ENCODE measurements around the gene FN3KRP.
"Not testable (repeated sequence)": the region's sequence is repeated elsewhere in the genome, so short reads cannot be mapped to it uniquely, and the experiment has no call there.

FN3KRP gene

DNA sequence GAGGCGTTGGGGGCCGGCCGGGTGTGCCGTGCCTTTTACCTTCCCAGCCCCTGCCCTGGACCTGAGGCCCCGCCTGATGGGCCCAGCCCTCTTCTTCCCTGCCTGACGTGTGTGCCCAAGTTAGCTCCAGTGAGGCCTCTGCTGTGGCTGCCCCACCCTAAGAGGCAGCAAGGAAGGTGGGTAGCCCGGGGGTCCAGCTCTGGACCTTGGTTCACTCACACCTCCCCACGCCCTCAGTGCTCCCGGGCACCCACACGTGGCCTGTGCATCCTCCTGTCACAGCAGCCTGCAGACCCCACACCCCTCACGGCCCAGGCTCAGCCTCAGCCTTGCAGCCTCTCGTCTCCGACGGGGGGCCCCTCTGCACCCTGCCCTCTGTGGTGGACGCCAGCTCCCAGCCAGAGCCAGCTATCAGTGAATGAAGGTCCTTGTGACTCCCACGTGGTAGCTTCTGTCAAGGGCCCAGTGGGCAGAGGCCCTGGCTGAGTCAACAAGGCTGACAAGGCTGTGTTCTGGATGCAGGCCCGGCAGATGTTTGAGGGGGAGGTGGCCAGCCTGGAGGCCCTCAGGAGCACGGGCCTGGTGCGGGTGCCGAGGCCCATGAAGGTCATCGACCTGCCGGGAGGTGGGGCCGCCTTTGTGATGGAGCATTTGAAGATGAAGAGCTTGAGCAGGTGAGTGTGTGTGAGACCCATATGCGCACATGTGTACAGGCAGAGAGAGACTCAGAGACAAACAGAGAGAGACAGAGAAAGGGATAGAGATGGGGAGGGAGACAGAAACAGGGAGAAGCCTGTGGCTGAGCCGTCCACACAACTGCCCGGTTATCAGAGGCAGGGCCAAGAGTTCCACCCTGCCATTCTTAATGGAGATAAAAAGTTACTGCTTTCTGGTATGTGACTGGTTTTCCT is 21.7 kb downstream of the FN3KRP start:
- in situ Hi-C loops (cut with MboI; ENCODE audit: low sequenced_read_pairs), result no loop called here

DNA sequence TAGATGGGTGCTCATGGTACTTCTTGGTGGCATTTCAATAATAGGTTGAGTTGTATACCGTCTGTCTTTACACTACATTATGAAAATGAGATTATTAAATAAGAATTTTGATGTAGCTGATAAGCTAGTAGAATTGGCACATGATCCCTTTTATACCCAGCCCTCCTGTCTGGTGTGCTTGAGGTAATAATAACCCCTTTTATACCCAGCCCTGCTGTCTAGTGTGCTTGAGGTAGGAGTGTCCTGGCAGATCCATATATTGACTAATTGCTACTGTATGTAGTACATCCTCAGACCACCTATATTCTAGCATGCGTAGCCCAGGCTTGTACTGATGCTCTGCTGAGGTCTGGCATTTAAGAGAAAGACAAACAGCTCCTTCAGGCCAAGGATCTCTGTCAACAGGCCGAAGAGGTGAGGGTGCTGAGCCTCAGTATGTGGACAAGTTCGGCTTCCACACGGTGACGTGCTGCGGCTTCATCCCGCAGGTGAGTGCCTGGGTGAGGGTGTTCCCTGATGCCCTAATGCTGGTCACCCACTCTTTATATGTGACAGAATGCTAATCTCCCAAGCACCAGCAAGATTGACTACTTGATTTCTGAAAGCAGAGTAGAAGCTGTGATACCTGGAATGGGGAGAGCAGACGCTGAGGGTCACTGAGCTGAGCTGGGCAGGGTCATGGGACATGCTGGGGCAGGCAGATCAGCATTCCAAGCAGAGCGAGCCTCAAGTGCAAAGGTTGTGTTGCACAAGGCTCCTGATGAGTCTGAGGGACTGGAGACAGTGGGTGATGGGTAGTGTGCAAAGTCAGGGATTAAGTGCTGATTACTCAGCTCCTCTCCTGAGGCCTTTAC is 24.6 kb downstream of the FN3KRP start:
- in situ Hi-C loops (cut with MboI; ENCODE audit: low sequenced_read_pairs), result no loop called here

DNA sequence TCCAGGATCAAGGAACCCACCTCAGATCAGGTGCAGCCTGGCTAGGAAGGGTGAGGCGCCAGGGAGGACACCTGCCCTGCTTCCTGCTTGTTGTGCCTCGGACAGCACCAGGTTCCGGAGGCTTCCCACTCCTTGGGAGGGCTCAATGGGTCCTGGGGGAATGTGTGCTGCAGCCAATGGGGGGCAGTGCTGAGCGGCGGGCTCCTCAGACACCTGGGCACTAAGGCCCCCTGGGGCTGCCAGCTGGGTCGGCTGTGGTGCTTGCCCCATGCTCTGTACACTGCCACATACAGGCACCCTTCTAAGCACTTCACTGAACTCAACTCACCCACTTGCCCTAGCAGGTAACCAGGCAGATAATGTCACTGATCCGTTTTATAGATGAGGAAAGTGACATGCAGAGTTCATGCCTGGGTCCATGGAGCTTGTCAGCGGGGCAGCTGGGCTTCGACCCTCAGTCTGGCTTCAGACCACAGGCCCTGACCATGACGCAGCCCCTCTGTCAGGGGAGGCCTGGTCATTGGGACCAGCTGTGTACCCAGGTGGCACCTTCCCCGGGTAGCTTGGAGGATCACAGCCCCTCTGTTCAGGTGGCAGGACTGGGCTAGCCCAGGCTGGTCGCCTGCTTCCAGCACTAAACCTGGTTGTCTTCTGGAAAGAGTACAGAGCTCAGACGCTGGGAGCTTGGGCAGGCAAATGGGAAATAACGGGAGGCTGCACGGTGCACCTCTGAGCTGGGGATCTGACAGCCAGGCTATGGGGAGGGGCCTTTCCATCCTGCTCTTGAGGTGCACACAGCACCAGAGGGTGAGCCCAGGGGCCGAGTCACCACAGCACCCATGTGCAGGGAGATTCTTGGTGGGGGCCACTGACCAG is 27.1 kb downstream of the FN3KRP start:
- in situ Hi-C loops (cut with MboI; ENCODE audit: low sequenced_read_pairs), result no loop called here

DNA sequence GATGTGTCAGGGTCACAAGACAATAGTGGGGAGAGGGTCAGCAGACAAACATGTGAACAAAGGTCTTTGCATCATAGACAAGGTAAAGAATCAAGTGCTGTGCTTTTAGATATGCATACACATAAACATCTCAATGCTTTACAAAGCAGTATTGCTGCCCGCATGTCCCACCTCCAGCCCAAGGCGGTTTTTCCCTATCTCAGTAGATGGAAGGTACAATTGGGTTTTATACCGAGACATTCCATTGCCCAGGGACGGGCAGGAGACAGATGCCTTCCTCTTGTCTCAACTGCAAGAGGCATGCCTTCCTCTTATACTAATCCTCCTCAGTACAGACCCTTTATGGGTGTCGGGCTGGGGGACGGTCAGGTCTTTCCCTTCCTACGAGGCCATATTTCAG is 28.2 kb downstream of the FN3KRP start:
- in situ Hi-C loops (cut with MboI; ENCODE audit: low sequenced_read_pairs), result not testable (repeated sequence)

DNA sequence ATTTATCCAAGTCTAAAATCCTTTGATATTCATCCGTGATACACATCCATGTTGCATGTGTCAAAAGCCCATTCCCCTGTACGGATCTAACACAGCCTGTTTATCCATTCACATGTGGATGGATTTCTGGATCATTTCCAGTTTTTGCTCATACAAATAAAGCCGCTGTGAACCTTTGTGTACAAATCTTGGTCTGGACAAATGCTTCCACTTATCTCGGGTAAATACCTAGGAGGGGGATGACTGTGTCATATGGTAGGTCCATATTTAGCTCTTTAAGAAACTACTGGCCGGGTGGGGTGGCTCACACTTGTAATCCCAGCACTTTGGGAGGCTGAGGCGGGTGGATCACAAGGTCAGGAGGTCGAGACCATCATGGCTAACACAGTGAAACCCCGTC is 29.0 kb downstream of the FN3KRP start:
- in situ Hi-C loops (cut with MboI; ENCODE audit: low sequenced_read_pairs), result no loop called here

DNA sequence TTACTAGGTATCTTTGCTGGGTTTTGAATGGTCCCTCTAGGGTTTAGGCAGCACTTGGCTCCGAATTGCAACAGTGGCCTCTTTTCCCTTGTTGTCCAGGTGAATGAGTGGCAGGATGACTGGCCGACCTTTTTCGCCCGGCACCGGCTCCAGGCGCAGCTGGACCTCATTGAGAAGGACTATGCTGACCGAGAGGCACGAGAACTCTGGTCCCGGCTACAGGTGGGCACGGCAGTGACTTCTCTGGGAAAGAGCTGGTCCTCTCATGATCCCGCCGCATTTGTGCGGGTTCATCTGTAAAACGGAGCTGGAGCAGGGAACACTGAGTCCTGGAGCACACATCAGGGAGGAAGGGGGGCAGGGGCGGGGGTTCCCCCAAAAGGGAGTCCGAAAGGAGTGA is 32.2 kb downstream of the FN3KRP start:
- in situ Hi-C loops (cut with MboI; ENCODE audit: low sequenced_read_pairs), result no loop called here

DNA sequence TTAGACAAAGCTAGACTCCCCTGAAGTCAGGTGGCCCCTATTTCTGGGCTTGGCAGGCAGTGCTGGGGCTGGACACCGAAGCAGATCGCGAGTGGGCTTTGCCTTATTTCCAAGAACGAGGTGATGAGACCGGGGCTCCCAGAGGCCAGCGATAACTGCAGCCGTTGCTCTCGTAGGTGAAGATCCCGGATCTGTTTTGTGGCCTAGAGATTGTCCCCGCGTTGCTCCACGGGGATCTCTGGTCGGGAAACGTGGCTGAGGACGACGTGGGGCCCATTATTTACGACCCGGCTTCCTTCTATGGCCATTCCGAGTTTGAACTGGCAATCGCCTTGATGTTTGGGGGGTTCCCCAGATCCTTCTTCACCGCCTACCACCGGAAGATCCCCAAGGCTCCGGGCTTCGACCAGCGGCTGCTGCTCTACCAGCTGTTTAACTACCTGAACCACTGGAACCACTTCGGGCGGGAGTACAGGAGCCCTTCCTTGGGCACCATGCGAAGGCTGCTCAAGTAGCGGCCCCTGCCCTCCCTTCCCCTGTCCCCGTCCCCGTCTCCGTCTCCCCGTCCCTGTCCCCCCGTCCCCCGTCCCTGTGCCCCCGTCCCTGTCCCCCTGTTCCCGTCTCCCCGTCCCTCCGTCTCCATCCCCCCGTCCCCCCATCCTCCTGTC is 33.9 kb downstream of the FN3KRP start:
- in situ Hi-C loops (cut with MboI; ENCODE audit: low sequenced_read_pairs), result no loop called here

DNA sequence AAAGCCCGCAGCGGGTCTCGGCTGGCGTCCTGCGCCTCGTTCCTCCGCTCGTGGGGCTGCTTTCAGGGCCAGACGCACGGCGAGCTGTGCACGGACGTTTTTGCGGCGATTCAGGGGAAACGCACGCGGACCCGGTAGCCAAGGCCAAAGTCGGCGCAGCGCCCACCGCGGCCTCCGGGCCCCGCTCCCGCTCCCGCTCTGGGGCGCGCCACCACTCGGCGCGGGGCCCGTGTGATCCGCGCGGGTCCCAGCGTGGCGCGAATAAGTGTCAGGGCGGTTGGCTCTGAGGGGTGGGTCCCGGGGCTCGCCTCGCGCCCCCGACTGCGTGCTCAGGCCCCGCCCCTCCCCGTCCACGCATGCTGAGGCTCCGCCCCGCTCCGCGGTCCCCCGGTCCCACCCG is 34.7 kb downstream of the FN3KRP start:
- in situ Hi-C loops (cut with MboI; ENCODE audit: low sequenced_read_pairs), result no loop called here

DNA sequence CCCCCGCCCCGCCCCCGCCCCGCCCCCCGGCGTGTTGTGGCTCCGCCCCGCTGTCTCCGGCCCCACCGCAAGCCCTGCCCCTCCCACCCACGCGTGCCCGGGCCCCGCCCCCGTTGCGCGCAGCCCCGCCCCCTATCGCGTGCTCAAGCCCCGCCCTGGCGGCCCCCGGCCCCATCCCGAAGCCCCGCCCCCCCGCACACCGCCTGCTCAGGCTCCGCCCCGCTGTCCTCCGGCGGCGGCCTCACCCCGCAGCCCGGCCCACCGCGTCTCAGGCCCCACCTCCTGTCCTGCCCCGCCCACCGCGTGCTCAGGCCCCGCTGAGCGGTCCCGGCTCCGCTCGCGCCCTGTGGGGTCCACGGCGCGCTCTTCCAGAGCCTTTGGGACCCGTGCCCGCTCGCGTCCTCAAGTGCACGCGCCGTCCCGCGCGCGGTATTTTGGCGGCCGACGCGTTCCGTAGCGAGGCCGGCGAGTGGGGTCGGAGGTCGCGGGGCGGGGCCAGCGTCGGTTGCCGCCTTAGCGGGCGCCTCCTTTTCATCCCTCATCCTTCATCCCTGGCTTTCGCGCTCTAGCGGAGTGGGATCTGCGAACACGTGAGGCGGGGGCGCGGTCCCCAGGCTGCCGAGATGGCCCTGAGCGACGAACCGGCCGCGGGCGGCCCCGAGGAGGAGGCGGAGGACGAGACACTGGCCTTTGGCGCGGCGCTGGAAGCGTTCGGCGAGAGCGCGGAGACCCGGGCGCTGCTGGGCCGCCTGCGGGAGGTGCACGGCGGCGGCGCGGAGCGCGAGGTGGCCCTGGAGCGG is 35.3 kb downstream of the FN3KRP start, which contains the start of gene TBCD:
Gene TBCD (plus strand): TSS at position 495 of the 800 bp plus-strand sequence. CDS start 129 bp downstream, at position 624.
- in situ Hi-C loops (cut with MboI; ENCODE audit: low sequenced_read_pairs), result no loop called here

DNA sequence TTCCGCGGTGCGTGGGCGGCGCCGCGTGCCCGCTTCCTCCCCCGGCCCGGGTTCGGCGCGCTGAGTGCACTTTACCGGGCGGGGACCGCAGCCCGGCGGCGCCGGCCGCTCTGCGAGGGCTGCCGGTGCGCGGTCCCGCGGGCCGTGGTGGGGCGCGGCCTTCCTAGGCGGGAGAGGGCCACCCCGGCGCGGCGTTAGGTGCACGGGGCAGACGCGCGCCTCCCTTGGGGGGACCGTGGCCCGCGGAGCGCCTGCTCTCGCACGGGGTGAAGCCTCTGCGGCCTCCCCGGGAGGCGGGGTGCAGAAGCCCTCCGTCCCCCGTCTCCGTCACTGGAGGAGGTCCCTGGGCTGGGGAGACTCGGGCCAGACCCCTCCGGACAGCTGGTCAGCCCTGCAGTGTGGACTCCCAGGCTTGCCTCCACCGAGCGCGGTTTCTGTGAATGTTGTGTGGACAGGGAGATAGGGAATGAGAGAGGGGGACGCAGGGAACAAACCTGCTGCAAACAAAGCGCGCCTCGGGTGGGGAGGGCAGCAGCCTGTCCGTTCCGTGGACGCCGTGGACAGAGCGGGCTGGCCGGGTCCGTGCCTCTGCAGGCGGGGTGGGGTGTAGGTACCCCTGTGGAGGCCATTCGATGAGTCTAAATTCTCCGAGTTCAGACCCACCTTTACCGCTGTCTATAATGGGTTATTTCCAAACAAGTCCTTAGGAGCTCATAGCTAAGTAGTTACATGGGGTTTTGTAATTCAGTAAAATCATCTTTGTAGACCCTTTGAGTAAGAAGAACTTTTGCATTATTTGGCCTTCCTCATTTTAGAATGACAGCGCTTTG is 36.1 kb downstream of the FN3KRP start:
- in situ Hi-C loops (cut with MboI; ENCODE audit: low sequenced_read_pairs), result no loop called here

DNA sequence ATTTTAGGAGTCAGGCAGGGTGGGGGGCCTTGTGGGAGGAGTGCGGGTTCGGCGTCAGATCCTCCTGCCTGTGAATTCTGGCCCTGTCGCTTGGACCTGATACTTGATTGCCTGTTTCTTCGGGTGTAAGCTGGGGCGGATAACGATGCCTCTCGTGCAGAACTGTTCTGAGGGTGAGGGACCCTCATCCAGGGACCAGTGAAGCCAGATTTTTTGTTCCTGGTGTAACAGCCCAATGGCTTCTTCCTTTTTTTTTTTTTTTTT is 36.6 kb downstream of the FN3KRP start:
- in situ Hi-C loops (cut with MboI; ENCODE audit: low sequenced_read_pairs), result no loop called here

DNA sequence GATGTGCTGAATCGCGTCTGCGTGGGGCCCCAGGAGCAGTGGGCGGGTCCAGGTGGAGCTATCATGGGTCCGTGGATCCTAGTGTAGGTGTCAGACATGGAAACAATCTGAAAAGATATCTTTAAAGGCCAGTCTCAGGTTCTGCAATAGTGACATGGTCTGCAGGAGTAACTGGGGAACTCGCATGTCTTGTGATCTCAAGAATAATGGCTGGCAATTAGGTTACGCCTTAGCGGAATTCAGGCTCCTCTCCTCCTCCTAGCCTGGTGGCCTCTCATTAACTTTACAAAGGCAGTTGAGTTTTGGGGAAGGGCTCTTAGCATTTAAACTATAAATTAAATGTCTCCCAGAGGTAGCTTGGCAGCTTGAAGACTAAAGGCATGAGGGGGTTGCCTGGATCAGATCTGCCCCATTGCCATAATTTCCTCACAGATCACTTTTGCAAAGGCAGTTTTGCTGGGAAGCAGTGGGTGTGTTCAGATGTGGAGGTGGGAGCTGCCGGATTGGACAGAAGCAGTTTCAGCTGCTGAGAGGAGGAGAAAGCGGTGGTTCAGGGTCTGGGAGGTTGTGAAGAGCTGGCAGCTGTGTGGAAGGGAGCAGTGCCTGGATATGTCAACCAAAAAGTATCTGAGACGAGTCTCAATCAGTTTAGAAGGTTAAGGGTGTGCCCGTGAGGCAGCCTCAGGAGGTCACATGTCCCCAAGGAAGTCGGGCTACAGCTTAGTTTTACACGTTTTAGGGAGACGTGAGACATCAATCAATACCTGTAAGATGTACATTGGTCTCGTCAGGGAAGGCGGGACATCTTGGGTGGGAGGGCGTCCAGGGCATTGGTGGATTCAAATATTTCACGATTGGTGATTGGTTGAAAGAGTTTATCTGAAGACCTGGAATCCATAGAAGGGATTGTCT is 38.0 kb downstream of the FN3KRP start:
- in situ Hi-C loops (cut with MboI; ENCODE audit: low sequenced_read_pairs), result no loop called here

DNA sequence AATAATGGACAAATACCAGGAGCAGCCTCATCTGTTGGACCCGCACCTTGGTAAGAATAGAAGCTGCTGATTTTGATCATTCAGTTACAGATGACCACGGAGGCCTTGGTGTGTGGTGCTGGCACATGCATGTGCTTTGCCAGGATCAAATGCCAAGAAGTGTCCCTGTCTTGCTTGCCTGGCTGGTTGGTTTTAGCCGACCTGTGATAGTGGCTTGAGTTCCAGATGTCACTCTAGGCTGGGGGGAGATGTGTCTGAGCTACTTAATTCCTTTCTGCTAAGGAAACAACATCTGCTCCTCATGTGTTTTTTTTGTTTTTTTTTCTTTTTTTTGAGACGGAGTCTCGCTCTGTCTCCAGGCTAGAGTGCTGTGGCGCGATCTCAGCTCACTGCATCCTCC is 39.7 kb downstream of the FN3KRP start:
- in situ Hi-C loops (cut with MboI; ENCODE audit: low sequenced_read_pairs), result no loop called here

DNA sequence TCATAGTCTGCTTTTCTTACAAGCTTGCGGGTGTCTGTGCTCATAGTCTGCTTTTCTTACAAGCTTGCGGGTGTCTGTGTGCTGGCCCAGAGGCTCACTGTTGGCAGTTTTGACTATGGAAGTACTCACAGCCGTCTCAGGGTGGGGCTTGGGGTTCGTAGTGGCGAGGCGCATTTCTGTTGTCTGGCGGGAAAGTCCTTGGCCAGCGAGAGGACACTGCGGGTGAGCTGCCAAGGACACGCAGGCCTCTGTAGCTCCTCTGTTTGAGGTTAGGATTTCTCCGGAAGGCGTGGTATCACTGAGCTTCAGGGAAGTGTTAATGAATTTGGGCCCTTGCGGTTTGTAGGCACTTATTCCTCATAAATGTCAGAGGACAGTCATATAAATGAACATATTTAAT is 48.9 kb downstream of the FN3KRP start:
- in situ Hi-C loops (cut with MboI; ENCODE audit: low sequenced_read_pairs), result no loop called here

DNA sequence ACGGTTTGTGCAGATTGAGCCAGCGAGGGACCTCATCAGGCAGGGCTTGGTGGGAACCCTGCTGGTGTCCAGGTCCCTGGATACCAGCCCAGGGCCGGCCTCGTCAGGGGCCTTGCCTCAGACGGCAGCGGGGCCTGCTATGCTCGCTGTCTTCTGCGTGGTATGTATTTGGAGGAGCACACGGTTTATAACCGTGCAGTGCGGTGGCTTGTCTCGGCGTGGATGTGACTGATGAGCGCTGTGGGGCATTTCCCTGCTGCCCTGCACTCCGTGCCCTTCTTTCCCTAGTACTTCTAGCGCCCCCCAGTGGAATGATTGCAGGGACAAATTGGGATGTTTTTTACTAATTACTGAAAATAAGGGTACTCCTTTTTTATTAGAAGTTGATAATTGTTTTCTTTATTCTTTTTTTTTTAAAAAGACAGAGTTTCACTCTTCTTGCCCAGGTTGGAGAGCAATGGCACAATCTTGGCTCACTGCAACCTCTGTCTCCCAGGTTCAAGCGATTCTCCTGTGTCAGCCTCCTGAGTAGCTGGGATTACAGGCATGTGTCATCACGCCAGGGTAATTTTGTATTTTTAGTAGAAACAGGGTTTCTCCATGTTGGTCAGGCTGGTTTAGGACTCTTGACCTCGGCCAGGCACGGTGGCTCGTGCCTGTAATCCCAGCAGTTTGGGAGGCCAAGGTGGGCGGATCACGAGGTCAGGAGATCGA is 50.7 kb downstream of the FN3KRP start:
- in situ Hi-C loops (cut with MboI; ENCODE audit: low sequenced_read_pairs), result no loop called here

DNA sequence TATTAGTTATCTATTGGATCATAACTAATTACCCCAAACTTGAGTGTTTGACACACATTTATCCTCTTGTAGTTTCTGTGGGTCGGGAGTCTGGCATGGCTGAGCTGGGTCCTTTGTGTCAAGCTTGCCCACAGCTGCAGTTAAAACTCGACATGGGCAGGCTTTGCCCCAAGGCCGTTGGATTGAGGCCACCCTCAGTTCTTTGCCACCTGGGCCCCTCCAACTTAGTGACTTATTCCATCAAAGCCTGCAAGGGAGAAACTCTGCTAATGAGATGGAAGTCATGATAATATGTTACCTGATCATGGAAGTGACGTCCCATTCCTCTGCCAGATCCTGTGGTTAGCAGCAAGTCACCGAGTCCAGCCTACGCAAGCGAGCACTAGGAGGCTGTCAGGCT is 52.5 kb downstream of the FN3KRP start:
- in situ Hi-C loops (cut with MboI; ENCODE audit: low sequenced_read_pairs), result no loop called here

DNA sequence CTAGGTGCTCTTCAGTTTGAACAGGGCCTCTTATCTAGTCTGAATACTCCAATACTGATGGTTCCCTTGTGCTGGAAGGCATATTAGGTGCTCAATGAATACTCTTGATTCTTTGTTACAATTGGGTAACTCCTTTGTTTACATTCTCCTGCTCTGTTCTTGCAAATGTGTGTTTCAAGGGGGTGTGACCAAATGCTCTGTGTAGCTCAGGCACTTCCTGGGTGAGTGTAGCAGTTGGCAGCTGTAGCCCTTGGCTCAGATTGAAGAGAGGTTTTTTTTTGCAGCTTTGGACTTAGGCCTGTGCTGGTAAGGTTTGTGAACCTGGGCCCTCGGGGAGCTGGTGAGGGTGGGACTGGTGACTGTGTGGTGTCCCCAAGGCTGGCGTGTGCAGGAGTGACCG is 55.5 kb downstream of the FN3KRP start:
- in situ Hi-C loops (cut with MboI; ENCODE audit: low sequenced_read_pairs), result no loop called here
